GM21367 (cell line): ENCODE measurements around the gene LCAT.
"Not testable (repeated sequence)": the region's sequence is repeated elsewhere in the genome, so short reads cannot be mapped to it uniquely, and the experiment has no call there.

Source experiments
- ATAC-seq: cut with Tn5 transposase; IDR thresholded peaks from one replicate; pipeline ENCODE4 v1.9.1; 2021; ENCODE audit not compliant: unreplicated experiment

The LCAT gene, protein sequence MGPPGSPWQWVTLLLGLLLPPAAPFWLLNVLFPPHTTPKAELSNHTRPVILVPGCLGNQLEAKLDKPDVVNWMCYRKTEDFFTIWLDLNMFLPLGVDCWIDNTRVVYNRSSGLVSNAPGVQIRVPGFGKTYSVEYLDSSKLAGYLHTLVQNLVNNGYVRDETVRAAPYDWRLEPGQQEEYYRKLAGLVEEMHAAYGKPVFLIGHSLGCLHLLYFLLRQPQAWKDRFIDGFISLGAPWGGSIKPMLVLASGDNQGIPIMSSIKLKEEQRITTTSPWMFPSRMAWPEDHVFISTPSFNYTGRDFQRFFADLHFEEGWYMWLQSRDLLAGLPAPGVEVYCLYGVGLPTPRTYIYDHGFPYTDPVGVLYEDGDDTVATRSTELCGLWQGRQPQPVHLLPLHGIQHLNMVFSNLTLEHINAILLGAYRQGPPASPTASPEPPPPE

DNA sequence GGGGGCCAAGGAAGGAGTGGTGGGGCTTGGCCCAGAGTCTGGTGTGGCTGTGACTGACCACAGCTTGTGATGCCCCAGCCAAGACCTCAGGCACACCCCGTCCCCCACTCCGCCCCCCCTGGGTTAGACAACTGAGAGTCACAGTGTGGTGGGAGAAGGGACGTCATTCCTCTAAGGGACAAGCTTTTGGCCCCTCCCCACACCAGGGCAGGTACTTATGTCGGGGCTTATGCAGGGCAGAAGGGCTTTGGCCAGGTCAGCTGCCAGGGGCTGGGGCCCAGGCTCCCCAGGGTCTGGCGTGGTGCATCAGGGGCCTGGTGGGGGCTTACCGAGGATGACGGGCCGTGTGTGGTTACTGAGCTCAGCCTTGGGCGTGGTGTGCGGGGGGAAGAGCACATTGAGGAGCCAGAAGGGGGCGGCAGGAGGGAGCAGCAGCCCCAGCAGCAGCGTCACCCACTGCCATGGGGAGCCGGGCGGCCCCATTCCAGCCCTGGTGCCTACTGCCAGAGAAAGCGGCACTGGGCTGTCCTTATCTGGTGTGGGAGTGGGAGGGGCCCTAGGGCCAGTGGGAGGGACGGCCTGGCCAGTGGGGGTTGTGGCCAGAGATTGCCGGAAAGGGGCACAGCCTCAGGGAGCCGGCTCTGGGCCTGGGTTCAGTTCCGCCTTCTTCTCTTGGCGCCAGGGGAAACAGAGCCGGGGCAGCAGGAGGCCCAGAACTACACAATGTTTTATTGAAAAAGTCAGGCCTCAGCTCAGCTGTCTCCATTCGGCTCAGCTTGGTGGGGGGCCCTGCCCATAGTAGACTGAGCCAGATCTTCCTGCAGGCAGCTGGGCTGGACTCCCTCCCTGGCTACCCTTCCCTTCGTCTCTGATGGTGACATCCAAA is at the start of gene LCAT:
TSS of gene LCAT (minus strand) at position 502 of the 886 bp plus-strand sequence. CDS start at position 483, 19 bp downstream.
- ATAC-seq = no peak

DNA sequence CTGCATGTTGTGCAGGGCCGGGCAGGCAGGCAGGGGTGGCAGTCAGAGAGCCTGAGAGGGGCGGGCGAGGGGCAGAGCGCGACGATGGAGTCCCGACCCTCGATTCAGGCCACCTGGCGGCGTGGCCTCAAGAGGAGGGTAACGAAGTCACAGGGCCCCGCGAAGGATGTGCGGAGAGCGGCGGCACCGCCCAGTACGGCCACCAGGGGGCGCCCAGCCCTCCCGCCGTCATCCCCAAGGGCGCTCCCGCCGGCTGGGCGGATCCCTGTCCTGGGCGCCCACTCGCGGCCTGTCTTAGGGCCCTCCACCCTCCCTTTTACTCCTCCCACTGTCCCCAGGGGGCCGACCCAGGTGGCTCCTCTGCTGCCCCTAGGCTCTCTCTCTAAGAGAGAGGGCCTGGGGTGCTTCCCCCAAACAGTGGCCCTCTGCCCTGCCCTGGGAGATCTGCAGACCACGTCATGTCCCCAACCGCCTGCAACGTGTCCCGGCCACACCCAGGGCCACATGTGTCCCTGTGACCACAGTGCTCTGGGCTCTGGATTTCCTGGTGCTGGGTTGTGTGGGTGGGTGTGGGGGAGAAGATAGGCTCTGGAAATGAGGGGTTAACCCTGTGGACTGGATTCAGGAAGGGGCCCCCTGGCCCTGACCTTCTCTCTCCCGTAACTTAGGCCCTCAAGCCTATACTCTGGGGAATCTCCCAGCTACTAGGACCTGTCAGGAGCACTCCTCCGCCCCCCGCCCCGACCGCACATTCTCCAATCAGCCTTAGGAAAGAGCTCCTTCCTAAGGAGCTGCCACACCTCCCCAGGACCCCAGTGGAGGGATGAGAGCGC is 49.5 kb upstream of the LCAT start:
- peak; percentile 48 for ATAC-seq

DNA sequence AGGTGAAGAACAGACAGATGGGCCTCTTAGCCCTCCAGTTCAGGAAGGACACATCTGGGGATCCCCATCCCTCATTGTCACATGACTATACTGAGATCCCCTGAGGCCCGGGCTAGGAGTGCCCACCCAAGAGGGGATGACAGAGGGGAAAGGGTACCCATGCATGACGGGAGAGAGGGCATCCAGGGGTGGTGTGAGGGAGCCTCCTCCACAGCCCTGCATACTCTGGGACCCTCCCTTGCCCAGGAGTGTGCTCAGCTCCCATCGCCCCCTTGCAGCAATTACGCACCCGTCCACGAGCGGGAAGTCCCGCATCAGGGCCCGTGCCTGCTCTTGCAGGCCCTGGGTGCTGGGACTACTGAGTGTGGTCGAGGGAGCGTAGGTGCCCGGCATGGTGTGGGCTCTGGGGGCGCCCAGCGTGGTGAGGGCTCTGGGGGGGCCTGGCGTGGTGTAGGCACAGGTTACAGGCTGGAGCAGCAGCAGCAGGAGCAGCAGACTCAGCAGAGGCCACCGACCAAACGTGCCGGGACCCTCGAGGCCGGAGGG is 48.8 kb upstream of the LCAT start:
- no peak for ATAC-seq

DNA sequence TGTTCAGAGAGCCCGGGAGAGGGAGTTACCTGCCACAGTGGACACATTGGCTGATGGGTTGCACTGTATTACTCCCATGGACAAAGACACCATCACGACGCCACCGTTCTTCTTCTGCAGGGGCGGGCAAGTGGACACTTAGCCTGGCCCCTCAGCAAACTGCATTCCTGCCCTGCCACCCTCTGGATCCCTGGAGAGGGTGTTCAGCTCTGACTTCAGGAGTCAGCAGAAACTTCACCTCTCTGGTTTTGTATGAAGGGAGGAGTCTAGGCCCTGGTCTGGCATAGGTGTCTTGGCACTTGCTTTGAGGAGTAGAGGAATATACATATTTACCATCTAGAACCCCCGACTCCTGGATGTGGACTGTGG is 46.1 kb upstream of the LCAT start:
- no peak for ATAC-seq

DNA sequence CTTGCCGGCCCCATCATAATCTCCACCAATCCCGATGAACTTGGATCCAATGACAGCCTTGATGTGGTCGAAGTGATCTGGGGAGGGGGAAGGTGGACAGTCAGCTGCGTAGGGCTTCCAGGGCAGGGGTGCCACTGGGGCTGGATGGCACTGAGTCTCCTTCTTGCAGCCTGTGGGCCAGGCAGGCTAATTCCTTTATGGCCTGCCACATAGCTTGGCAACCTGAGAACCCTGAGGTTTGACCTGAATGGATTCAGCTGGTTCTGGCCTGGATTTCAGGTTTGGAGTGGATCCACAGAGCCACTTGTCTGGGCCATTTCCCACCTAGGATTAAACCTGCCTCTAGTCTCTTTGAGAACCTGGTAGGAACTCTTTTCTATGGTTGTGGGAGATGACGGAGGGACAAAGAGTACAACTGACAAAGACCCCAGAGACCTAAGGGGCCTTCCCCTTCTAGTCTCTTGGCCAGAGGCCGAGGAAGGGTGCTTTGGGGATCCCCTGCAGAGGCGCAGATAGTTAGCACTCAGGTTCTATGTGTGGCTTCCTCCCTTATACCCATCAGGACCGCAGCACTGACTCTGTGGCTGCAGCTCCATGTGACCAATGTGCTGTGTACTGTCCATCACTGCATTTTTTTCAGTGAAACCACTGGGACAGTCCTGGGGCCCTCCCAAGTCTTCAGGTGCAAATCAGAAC is 45.5 kb upstream of the LCAT start:
- ATAC-seq = no peak

DNA sequence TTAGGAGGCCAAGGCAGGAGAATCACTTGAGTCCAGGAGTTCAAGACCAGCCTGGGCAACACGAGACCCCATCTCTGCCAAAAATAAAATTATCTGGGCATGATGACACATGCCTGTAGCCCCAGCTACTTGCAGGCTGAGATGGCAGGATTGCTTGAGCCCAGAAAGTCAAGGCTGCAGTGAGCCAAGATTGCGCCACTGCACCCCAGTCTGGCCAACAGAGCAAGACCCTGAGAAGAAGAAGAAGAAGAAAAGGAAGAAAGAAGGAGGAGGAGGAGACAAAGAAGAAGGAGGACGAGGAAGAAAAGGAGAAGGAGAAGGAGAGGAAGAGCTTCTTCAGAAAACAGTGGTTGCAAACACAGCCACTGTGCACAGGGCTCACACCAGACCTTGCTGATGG is 44.8 kb upstream of the LCAT start:
- no peak for ATAC-seq

DNA sequence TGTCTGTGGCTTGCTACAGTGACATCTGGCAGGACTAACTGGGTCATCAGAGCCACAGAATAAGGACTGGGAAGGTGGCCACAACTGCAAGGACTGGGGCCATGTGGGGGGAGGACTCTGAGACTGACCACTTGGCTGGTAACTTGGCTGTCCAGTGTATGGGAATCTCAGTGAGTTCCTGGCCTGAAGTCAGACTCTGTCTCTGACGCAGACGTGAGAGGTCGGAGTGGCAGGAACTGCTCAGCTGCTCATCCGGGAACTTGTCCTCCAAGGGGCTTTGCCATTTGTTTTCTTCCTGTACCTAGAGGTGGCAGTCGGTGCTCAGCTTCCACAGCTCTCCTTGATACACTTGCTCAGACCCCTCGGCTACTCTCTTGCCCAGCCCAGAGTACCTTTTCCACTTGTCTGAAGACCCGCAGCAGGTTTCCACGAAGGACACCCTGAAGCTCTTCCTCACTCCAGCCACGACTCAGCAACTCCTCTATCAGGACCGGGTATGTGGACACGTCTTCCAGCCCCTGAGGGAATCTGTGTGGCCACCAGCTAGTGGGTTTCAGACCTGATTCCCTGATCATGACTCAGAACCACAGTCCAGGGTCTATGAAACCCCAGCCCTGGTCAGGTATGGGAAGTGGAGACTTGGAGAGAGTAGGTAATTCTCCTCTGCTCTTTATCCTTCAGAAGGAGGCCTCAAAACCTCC is 43.7 kb upstream of the LCAT start:
- no peak for ATAC-seq

DNA sequence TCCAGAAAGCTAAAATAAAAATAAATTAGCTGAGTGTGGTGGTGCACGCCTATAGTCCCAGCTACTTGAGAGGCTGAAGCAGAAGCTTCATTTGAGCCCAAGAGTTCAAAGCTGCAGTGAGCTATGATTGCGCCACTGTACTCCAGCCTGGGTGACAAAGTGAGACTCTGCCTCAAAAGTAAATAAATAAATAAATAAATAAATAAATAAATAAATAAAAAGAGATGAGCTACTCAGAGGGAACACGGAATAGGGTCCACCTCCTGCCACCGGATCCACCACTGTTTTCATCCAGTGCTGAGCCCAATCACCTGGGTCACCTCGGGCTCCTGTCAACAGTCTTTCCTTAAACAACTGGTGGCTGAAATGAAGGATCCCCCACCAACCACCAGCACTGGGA is 43.0 kb upstream of the LCAT start:
- ATAC-seq = no peak

DNA sequence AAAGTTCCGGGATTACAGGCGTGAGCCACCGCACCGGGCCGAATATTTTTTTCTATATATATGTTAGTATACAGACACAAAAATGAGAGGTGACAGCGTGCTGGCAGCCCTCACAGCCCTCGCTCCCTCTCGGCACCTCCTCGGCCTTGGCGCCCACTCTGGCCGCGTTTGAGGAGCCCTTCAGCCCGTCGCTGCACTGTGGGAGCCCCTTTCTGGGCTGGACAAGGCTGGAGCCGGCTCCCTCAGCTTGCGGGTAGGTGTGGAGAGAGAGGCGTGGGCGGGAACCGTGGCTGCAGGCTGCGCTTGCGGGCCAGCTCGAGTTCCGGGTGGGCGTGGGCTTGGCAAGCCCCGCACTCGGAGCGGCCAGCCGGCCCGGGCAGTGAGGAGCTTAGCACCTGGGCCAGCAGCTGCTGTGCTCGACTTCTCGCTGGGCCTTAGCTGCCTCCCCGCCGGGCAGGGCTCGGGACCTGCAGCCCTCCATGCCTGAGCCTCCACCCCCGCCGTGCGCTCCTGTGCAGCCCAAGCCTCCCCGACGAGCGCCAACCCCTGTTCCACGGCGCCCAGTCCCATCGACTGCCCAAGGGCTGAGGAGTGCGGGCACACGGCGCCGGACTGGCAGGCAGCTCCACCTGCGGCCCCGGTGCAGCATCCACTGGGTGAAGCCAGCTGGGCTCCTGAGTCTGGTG is 38.2 kb upstream of the LCAT start:
- no peak for ATAC-seq

DNA sequence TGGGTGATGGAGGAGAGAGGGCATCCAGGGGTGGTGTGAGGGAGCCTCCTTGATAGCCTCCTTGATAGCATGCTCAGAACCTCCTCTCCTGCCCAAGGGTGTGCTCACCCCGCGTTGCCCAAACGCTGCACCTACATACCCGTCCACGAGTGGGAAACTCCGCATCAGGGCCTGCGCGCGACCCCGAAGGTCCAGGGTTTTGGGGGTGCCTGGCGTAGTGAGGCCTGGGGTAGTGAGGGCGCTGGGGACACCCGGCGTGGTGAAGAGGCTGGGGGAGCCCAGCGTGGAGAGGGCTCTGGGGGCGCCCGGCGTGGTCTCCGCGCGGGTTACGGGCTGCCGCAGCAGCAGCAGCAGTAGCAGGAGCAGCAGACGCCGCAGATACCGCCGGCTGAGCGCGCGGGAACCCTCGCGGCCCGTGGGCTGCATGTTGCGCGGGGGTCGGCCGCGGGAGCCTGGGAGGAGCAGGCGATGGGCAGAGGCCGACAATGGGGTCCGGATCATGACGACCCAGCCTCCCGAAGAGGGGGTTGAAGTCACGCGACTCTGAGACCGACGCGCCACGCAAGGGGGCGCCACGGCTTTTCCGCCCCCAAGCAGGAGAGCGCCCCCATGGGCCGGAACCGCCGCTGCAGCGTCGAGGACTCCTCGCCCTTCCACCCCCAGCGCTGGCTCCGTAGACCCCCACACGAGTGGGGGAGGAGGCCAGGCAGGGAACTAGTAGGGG is 36.2 kb upstream of the LCAT start, which contains the start of gene DPEP3:
TSS of gene DPEP3 (minus strand) at position 545 of the 724 bp plus-strand sequence. CDS start at position 426, 119 bp downstream.
- no peak for ATAC-seq

DNA sequence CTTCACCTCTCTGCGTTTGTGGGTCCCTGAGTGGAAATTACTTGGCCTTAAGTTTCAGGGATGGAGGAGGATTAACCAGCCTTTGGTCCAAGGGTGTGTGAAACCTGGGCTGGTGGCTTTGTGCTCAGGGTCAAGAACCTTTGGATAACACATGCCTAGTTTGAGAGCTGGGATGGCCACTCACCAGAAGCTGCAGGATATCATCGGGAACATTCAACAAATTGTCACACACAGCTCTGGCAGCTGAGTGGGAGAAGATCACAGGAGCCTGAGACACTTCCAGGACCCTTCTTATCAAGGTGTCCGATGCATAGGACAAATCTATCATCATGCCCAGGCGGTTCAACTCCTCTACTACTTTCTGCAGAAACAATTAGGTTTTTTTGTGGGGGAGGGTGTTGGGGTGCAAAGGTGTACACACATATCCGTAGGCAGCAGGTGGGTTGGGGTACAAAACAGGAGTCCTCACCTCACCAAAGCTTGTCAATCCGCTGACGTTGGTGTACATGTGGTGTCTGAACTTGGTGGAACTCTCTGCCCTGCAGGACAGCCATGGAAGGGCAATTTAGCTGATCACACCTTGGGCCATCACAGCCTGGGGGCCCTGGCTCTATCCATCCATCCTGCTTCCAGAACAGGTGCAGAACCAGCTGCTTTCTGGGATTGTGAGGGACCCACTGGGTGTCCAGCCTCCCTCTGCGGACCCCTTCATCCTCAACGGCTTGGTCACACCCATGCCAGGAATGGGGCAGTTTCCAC is 33.7 kb upstream of the LCAT start:
- ATAC-seq = no peak

DNA sequence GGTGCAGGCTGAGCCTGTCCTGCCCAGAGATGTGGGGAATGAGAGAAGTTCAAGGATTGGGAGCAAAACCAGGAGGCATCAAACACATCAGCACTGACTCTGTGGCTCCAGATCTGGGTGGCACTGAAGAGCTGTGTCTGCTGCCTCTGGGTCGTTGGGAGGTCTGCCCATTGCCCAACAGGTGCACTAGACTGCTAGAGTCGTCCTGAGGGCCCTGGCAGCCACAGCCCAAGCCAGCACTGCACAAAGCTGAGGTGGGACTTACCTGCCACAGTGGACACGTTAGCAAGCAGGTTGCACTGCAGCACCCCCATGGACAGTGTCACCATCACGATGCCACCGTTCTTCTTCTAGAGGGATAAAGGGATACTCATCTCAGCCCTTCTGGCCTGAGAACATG is 33.1 kb upstream of the LCAT start:
- no peak for ATAC-seq

DNA sequence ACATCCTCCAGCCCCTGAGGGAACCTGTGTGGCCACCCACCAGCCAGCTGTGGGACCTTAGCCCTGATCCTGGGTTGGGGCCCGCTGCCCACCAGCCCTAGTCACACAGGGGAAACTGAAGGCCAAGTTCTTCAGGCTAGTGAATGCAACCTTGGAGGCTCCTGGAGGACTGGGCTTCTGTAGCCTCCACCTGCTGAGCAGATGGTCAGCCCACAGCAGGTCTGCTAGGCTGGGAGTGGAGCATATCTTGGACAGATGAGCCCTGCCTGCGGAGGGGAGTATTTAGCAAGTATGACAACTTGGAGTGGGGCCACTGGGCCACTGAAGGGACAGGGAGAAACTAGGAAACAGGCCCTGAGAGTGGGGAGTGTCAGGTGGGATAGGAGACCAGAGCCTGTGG is 32.3 kb upstream of the LCAT start:
- no peak for ATAC-seq

DNA sequence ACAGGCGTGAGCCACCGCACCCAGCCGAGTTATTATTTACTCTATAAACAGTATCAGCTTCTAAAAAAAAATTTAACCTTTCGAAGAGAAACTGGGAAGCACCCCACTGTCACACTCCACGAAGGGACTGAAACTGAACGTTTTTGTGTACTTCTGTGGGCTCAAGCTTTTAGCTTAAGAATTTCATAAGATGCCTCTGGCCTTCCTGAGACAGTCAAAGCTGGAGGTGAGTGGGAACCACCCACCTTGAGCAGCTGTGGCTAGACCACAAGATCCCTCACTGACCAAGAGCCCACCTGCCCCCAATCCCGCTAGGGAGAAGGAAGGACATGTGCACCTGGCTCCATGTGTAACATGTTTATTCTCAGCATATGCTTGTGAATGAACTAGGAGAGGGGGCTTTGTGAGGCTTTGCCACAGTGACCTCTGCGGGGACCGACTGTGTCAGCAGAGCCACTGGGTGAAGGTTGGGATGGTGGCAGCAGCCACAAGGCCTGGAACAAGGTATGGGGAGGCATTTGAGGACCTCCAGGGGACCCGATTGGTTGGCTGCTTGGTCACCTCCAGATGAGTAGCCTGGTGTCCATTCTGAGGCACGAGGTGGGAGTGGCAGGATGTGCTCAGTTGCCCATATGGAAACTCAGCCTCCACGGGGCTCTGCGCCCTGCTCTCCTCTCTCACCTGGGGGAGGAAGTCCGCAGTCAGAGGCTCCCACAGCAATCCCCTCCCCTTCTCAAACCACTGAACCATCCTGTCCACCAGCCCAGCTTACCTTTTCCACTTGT is 31.6 kb upstream of the LCAT start:
- ATAC-seq = no peak

DNA sequence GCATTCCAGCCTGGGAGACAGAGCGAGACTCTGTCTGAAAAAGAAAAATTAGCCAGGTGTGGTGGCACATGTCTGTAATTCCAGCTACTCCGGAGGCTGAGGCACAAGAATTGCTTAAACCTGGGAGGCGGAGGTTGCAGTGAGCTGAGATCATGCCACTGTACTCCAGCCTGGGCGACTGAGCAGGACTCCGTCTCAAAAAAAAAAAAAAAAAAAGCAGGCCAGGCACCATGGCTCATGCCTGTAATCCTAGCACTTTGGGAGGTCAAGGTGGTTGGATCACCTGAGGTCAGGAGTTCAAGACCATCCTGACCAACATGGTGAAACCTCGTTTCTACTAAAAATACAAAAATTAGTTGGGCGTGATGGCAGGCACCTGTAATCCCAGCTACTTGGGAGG is 28.4 kb upstream of the LCAT start:
- ATAC-seq = not testable (repeated sequence)

DNA sequence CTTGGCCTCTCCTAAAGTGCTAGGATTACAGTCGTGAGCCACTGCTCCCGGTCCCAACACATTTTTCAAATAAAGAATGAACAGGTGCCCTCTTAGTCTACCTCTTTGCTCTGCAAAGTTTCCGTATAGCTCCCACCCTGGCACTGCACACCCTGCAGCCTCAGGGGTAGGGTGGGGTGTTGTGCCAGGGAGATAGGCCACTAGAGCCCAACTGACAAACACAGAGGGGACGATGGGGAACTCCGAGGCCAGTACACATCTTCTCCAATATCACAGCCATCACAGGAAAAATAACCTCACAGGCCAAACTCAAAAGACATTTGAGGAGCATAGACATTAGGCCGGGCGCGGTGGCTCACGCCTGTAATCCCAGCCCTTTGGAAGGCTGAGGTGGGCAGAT is 27.2 kb upstream of the LCAT start:
- ATAC-seq = no peak
